Measurements from ENCODE around the gene HOXA5. TPM values are rescaled to one million over a fixed set of nuclear protein-coding genes. Genes with fewer than 3 reads are reported as not detected.
A peak's percentile ranks its signal among the peaks of the same experiment; 100 is the strongest.

HOXA5 gene
- total and polyA plus RNA-seq, 10 of the 15 experiments (the other 5 are each of a cell fraction or from before 2014, with no cell fraction given), result 0.05 to 0.13 TPM; not detected in 8

DNA sequence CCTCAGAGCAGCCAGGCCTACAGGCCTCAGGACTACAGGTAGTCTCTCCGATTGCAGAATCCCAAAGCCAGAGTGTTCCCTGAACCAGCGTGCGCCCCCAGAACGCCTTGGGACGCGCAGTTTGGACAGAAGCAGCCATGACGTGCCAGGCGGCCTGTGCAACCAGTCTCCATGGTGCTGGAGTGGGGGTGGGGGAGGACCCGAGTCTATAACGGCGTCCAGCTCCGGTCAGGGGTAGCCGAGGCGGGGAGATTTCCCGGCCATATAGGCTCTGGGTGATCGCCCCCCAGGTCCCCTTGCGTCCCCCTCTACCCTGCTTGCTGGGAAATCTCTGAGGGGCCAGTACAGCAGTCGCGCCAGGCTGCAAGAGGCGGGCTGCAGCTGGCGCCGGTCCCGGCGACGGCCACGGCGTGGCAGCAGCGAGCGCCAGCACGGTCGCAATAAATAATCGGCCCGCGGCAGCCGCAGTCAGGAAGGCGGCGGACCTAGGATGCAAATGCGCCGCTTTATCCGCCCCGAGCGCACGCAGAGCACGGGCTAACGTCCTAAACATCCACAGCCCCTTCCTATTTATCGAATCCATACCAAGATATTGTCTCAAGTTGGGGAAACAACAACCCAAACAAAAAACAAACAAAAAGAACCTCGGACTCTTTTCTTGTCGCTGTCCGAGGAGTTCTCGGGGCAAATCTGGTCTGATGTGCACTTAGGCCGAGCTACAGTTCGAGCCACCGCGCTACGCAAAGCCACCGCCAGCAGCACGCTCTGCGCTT, 7.3 kb upstream of the HOXA5 start (continued):
- TF ChIP-seq, protein P1, sequence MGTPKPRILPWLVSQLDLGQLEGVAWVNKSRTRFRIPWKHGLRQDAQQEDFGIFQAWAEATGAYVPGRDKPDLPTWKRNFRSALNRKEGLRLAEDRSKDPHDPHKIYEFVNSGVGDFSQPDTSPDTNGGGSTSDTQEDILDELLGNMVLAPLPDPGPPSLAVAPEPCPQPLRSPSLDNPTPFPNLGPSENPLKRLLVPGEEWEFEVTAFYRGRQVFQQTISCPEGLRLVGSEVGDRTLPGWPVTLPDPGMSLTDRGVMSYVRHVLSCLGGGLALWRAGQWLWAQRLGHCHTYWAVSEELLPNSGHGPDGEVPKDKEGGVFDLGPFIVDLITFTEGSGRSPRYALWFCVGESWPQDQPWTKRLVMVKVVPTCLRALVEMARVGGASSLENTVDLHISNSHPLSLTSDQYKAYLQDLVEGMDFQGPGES (IDR thresholded peaks at IDR 0.05), result no peak
- 0 out of 2 replicates have a peak, but pooled peaks have one; percentile 66 for TF ChIP-seq TCF3 (IDR thresholded peaks at IDR 0.05; ENCODE audit: borderline replicate concordance, insufficient read depth, low read depth, low read length)
- TF ChIP-seq, protein P2, sequence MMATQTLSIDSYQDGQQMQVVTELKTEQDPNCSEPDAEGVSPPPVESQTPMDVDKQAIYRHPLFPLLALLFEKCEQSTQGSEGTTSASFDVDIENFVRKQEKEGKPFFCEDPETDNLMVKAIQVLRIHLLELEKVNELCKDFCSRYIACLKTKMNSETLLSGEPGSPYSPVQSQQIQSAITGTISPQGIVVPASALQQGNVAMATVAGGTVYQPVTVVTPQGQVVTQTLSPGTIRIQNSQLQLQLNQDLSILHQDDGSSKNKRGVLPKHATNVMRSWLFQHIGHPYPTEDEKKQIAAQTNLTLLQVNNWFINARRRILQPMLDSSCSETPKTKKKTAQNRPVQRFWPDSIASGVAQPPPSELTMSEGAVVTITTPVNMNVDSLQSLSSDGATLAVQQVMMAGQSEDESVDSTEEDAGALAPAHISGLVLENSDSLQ (IDR thresholded peaks at IDR 0.05), result peak; percentile 63
- TF ChIP-seq STAT3 (IDR thresholded peaks at IDR 0.05; ENCODE audit: low read depth, low read length), result no peak
- TF ChIP-seq, protein P3, sequence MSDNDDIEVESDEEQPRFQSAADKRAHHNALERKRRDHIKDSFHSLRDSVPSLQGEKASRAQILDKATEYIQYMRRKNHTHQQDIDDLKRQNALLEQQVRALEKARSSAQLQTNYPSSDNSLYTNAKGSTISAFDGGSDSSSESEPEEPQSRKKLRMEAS (IDR thresholded peaks at IDR 0.05; ENCODE audit: low read depth, low read length), result no peak
- TF ChIP-seq TCF7 (IDR thresholded peaks at IDR 0.05; ENCODE audit: borderline replicate concordance), result no peak
- no peak for TF ChIP-seq SUZ12 (IDR thresholded peaks at IDR 0.05; ENCODE audit: unreplicated experiment)
- TF ChIP-seq ATF7 (IDR thresholded peaks at IDR 0.05; ENCODE audit: low read depth), result no peak
- no peak for TF ChIP-seq MEF2A (IDR thresholded peaks at IDR 0.05; ENCODE audit: insufficient read depth, low read depth, low read length)
- no peak for TF ChIP-seq EGR1 (IDR thresholded peaks at IDR 0.05; ENCODE audit: borderline replicate concordance in 1 of 2, low read depth in 2 of 2, low read length in 2 of 2)
- TF ChIP-seq MYC (IDR thresholded peaks at IDR 0.05; ENCODE audit: insufficient read depth, insufficient read length, insufficient replicate concordance, low read length, severe bottlenecking), result no peak
- TF ChIP-seq, protein P4, sequence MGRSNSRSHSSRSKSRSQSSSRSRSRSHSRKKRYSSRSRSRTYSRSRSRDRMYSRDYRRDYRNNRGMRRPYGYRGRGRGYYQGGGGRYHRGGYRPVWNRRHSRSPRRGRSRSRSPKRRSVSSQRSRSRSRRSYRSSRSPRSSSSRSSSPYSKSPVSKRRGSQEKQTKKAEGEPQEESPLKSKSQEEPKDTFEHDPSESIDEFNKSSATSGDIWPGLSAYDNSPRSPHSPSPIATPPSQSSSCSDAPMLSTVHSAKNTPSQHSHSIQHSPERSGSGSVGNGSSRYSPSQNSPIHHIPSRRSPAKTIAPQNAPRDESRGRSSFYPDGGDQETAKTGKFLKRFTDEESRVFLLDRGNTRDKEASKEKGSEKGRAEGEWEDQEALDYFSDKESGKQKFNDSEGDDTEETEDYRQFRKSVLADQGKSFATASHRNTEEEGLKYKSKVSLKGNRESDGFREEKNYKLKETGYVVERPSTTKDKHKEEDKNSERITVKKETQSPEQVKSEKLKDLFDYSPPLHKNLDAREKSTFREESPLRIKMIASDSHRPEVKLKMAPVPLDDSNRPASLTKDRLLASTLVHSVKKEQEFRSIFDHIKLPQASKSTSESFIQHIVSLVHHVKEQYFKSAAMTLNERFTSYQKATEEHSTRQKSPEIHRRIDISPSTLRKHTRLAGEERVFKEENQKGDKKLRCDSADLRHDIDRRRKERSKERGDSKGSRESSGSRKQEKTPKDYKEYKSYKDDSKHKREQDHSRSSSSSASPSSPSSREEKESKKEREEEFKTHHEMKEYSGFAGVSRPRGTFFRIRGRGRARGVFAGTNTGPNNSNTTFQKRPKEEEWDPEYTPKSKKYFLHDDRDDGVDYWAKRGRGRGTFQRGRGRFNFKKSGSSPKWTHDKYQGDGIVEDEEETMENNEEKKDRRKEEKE (IDR thresholded peaks at IDR 0.05), result no peak
- no peak for TF ChIP-seq ZNF24 (IDR thresholded peaks at IDR 0.05)
- no peak for TF ChIP-seq CHD4 (IDR thresholded peaks at IDR 0.05)
- TF ChIP-seq EED (IDR thresholded peaks at IDR 0.05; ENCODE audit: low read depth), result no peak
- TF ChIP-seq CBFB (IDR thresholded peaks at IDR 0.05; ENCODE audit: low read depth), result no peak
- TF ChIP-seq NFYA (IDR thresholded peaks at IDR 0.05; ENCODE audit: borderline replicate concordance, low read depth, low read length), result no peak
- no peak for TF ChIP-seq POLR2AphosphoS5 (IDR thresholded peaks at IDR 0.05; ENCODE audit: low read length)
- TF ChIP-seq NR2C1 (IDR thresholded peaks at IDR 0.05), result no peak
- TF ChIP-seq PAX5 (IDR thresholded peaks at IDR 0.05; ENCODE audit: borderline replicate concordance, low read depth, low read length), result no peak
- TF ChIP-seq BACH1 (IDR thresholded peaks at IDR 0.05; ENCODE audit: borderline replicate concordance), result no peak
- TF ChIP-seq IRF4 (IDR thresholded peaks at IDR 0.05; ENCODE audit: low read depth, low read length), result no peak
- TF ChIP-seq ZSCAN29 (IDR thresholded peaks at IDR 0.05), result 0 out of 2 replicates have a peak, but pooled peaks have one; percentile 35
- no peak for TF ChIP-seq CEBPB (IDR thresholded peaks at IDR 0.05; ENCODE audit: borderline replicate concordance in 1 of 2, low read depth in 2 of 2, low read length in 2 of 2)
- no peak for TF ChIP-seq IKZF2 (IDR thresholded peaks at IDR 0.05)
- no peak for TF ChIP-seq POLR2AphosphoS2 (IDR thresholded peaks at IDR 0.05; ENCODE audit: low read depth, low read length)
- no peak for TF ChIP-seq SP1 (IDR thresholded peaks at IDR 0.05; ENCODE audit: low read depth, low read length)
